ENCODE results near the gene VCAN.
"Not testable (repeated sequence)": the region's sequence is repeated elsewhere in the genome, so short reads cannot be mapped to it uniquely, and the experiment has no call there.

The VCAN gene

DNA sequence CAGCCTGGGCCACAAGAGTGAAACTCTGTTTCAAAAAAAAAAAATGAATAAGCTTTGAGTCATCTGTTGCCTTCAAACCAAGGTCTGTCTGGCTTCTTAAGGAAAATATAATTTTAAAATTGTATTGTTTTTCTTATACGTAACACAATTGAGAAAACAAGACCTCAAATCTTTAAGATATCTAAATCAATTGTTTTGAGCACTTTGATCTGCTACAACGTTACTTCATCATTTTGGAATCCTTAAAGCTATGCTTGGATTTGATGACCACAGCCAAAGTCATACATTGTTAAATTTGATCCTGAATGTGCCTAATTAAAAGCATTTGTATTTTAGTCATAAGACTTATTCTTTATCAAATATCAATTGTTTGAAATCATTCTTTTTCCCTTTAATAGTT is 37.7 kb upstream of the VCAN start:
- Histone ChIP-seq H3K36me3 (ENCODE audit: control insufficient read depth, low read length) (no peaks in the 10 kb centered on the region), H4K20me1 (ENCODE audit: control insufficient read depth, insufficient read depth, low read depth, low read length) (no peaks in the 10 kb centered on the region), H3K4me1 (ENCODE audit: control insufficient read depth, low read length) (no peaks in the 10 kb centered on the region), H3K4me2 (ENCODE audit: low read length) (no peak overlapping the region), H3K9me2 (replicated peaks; ENCODE audit: control insufficient read depth, low read length) (no peaks in the 10 kb centered on the region), H3K27me3 (ENCODE audit: control insufficient read depth, low read length) (no peaks in the 10 kb centered on the region), H3K4me3 (ENCODE audit: low read length) (no peak overlapping the region), H3K79me2 (ENCODE audit: control insufficient read depth, low read length) (no peaks in the 10 kb centered on the region), H3F3A (ENCODE audit: control insufficient read depth, insufficient read depth) (no peaks in the 10 kb centered on the region), H3K9me3 (ENCODE audit: control insufficient read depth, insufficient read depth, low read length) (no peaks in the 10 kb centered on the region), H3K27ac (ENCODE audit: low read depth, low read length) (no peak overlapping the region)
- no peak for TF ChIP-seq EZH2phosphoT487 (IDR thresholded peaks at IDR 0.05; ENCODE audit: borderline replicate concordance, low read length)
- TF ChIP-seq, protein P1, sequence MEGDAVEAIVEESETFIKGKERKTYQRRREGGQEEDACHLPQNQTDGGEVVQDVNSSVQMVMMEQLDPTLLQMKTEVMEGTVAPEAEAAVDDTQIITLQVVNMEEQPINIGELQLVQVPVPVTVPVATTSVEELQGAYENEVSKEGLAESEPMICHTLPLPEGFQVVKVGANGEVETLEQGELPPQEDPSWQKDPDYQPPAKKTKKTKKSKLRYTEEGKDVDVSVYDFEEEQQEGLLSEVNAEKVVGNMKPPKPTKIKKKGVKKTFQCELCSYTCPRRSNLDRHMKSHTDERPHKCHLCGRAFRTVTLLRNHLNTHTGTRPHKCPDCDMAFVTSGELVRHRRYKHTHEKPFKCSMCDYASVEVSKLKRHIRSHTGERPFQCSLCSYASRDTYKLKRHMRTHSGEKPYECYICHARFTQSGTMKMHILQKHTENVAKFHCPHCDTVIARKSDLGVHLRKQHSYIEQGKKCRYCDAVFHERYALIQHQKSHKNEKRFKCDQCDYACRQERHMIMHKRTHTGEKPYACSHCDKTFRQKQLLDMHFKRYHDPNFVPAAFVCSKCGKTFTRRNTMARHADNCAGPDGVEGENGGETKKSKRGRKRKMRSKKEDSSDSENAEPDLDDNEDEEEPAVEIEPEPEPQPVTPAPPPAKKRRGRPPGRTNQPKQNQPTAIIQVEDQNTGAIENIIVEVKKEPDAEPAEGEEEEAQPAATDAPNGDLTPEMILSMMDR (IDR thresholded peaks at IDR 0.05; ENCODE audit: low read depth, low read length, poor library complexity, severe bottlenecking) = no peak

DNA sequence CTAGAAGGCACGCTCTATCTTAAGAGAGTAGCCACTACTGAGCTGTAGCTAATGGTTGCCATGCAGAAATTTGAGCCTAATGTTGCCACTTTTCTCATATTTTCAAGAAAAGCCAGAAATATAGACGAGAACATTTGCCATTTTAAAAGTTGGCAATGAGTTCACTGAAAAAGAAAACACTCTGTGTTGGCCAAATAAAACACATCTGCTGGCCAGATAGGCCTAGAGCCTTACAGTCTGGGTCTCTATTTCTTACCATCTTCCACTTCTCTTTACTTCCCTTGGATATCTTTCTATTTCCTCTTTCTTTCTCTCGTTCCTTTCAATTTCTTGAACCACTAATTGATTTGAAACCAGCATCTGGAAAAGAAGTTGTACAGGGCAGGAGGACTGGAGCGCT is 36.6 kb upstream of the VCAN start:
- no peaks in the 10 kb centered on the region for H3K36me3 ChIP-seq (ENCODE audit: control insufficient read depth, low read length)
- no peak overlapping the region for H3K4me3 ChIP-seq (ENCODE audit: low read length)
- H3K4me1 ChIP-seq (ENCODE audit: control insufficient read depth, low read length) = no peaks in the 10 kb centered on the region
- no peak overlapping the region for H3K27ac ChIP-seq (ENCODE audit: low read depth, low read length)
- H3K9me3 ChIP-seq (ENCODE audit: control insufficient read depth, insufficient read depth, low read length) = no peaks in the 10 kb centered on the region
- no peaks in the 10 kb centered on the region for H4K20me1 ChIP-seq (ENCODE audit: control insufficient read depth, insufficient read depth, low read depth, low read length)
- TF ChIP-seq EZH2phosphoT487 (IDR thresholded peaks at IDR 0.05; ENCODE audit: borderline replicate concordance, low read length) = no peak
- TF ChIP-seq, protein P1 (IDR thresholded peaks at IDR 0.05; ENCODE audit: low read depth, low read length, poor library complexity, severe bottlenecking) = no peak
- H3F3A ChIP-seq (ENCODE audit: control insufficient read depth, insufficient read depth) = no peaks in the 10 kb centered on the region
- no peak overlapping the region for H3K4me2 ChIP-seq (ENCODE audit: low read length)
- no peaks in the 10 kb centered on the region for H3K9me2 ChIP-seq (replicated peaks; ENCODE audit: control insufficient read depth, low read length)
- no peaks in the 10 kb centered on the region for H3K27me3 ChIP-seq (ENCODE audit: control insufficient read depth, low read length)
- no peaks in the 10 kb centered on the region for H3K79me2 ChIP-seq (ENCODE audit: control insufficient read depth, low read length)

DNA sequence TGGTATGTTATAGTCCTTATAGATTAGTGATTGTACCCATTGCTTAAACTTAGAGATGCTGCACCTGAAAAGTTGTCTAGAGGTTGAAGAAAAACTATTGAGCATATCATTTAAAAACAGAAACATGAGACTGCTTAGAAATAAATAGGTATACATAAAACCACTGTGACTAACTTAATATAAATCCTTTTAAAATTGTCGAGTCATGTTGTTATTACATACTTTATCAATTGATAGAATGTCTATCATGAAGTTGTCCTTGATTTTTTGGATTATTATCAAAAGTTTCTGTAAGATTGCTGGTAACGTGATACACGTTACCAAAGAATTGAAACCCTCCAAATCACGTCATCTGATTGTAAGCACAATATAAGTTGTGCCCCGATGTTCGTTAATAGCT is 35.3 kb upstream of the VCAN start:
- no peaks in the 10 kb centered on the region for H3K79me2 ChIP-seq (ENCODE audit: control insufficient read depth, low read length)
- H3K27me3 ChIP-seq (ENCODE audit: control insufficient read depth, low read length) = no peaks in the 10 kb centered on the region
- H3K36me3 ChIP-seq (ENCODE audit: control insufficient read depth, low read length) = no peaks in the 10 kb centered on the region
- H3K9me2 ChIP-seq (replicated peaks; ENCODE audit: control insufficient read depth, low read length) = no peaks in the 10 kb centered on the region
- no peaks in the 10 kb centered on the region for H3K9me3 ChIP-seq (ENCODE audit: control insufficient read depth, insufficient read depth, low read length)
- no peak overlapping the region for H3K27ac ChIP-seq (ENCODE audit: low read depth, low read length)
- no peaks in the 10 kb centered on the region for H3K4me1 ChIP-seq (ENCODE audit: control insufficient read depth, low read length)
- no peak overlapping the region for H3K4me3 ChIP-seq (ENCODE audit: low read length)
- TF ChIP-seq EZH2phosphoT487 (IDR thresholded peaks at IDR 0.05; ENCODE audit: borderline replicate concordance, low read length) = no peak
- no peak overlapping the region for H3K4me2 ChIP-seq (ENCODE audit: low read length)
- no peaks in the 10 kb centered on the region for H3F3A ChIP-seq (ENCODE audit: control insufficient read depth, insufficient read depth)
- H4K20me1 ChIP-seq (ENCODE audit: control insufficient read depth, insufficient read depth, low read depth, low read length) = no peaks in the 10 kb centered on the region

DNA sequence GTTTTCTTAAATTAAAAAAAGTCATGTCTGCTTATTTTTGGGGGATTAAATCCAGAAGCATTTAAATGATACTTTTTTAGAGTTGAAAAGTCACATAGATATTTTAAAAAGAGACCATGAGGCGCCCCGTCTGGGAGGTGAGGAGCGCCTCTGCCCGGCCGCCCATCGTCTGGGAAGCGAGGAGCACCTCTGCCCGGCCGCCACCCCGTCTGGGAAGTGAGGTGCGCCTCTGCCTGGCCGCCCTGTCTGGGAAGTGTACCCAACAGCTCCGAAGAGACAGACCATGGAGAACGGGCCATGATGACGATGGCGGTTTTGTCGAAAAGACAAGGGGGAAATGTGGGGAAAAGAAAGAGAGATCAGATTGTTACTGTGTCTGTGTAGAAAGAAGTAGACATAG is 33.8 kb upstream of the VCAN start:
- H3K4me2 ChIP-seq (ENCODE audit: low read length); H3K36me3 ChIP-seq (ENCODE audit: control insufficient read depth, low read length); H3K9me3 ChIP-seq (ENCODE audit: control insufficient read depth, insufficient read depth, low read length); H3K27me3 ChIP-seq (ENCODE audit: control insufficient read depth, low read length); H3F3A ChIP-seq (ENCODE audit: control insufficient read depth, insufficient read depth); H3K4me3 ChIP-seq (ENCODE audit: low read length); H3K27ac ChIP-seq (ENCODE audit: low read depth, low read length); H4K20me1 ChIP-seq (ENCODE audit: control insufficient read depth, insufficient read depth, low read depth, low read length); H3K79me2 ChIP-seq (ENCODE audit: control insufficient read depth, low read length); H3K9me2 ChIP-seq (replicated peaks; ENCODE audit: control insufficient read depth, low read length); H3K4me1 ChIP-seq (ENCODE audit: control insufficient read depth, low read length): not testable (repeated sequence)
